Fibroblast of pulmonary artery (primary cell): ENCODE measurements around the gene PTPRG.

ENCODE experiments used
- DNase-seq: peaks from one replicate; pipeline ENCODE4 v3.0.0-alpha.2; 2010; ENCODE audit warnings: low read depth
- H3K4me3 ChIP-seq: replicated peaks from 2 replicates; pipeline ENCODE4 v1.5.1; 2011; ENCODE audit warnings: low read depth, mild to moderate bottlenecking, control low read depth, low read length, moderate library complexity
- CTCF ChIP-seq: IDR thresholded peaks from 2 replicates; pipeline ENCODE4 v1.5.1; 2011; ENCODE audit warnings: mild to moderate bottlenecking, control low read depth, low read length, inconsistent platforms; ENCODE audit errors: missing control alignments

The PTPRG gene

GRCh38 chr3:62276658-62277180, 715.3 kb downstream of the PTPRG start:
- no peak for DNase-seq
- H3K4me3 ChIP-seq: no peak overlapping the region
- TF ChIP-seq CTCF: no peak

- no peak for DNase-seq
- no peak for TF ChIP-seq CTCF
- H3K4me3 ChIP-seq: no peak overlapping the region
Measured at GRCh38 chr3:62277450-62277849, 716.1 kb downstream of the PTPRG start.

GRCh38 chr3:62277986-62278385, 716.6 kb downstream of the PTPRG start:
- no peak overlapping the region for H3K4me3 ChIP-seq
- no peak for TF ChIP-seq CTCF
- DNase-seq: no peak

- TF ChIP-seq CTCF: no peak
- no peak for DNase-seq
- no peak overlapping the region for H3K4me3 ChIP-seq
Measured at GRCh38 chr3:62281726-62282125, 720.4 kb downstream of the PTPRG start.

GRCh38 chr3:62284442-62284841, 723.1 kb downstream of the PTPRG start:
- no peak for DNase-seq
- no peak for TF ChIP-seq CTCF
- no peak overlapping the region for H3K4me3 ChIP-seq

GRCh38 chr3:62287392-62287927, 726.1 kb downstream of the PTPRG start:
- TF ChIP-seq CTCF: no peak
- no peak for DNase-seq
- no peak overlapping the region for H3K4me3 ChIP-seq

GRCh38 chr3:62289922-62290321, 728.6 kb downstream of the PTPRG start:
- TF ChIP-seq CTCF: no peak
- no peak for DNase-seq
- no peak overlapping the region for H3K4me3 ChIP-seq
